Uterus (tissue), 2 donors: ENCODE data around the gene FNIP2.

Experiments
- POLR2A ChIP-seq, 2 donors: fragments of 450-650 bp; IDR thresholded peaks; one replicate each; pipeline ENCODE4 v1.6.1; 2016; ENCODE audit warnings: antibody characterized with exemption in 2 of 2, mild to moderate bottlenecking in 1 of 2, moderate library complexity in 1 of 2
- TF ChIP-seq, protein P1 (sequence below), 4 experiments: fragments of 200-600 bp in 2 of 4; fragments of 450-650 bp in 2 of 4; sonication (generic) in 2 of 4; IDR thresholded peaks; one replicate each; pipeline ENCODE4 v1.5.1; 2016 to 2019; ENCODE audit warnings: antibody characterized with exemption in 4 of 4, mild to moderate bottlenecking in 2 of 4, moderate library complexity in 1 of 4

DNA sequence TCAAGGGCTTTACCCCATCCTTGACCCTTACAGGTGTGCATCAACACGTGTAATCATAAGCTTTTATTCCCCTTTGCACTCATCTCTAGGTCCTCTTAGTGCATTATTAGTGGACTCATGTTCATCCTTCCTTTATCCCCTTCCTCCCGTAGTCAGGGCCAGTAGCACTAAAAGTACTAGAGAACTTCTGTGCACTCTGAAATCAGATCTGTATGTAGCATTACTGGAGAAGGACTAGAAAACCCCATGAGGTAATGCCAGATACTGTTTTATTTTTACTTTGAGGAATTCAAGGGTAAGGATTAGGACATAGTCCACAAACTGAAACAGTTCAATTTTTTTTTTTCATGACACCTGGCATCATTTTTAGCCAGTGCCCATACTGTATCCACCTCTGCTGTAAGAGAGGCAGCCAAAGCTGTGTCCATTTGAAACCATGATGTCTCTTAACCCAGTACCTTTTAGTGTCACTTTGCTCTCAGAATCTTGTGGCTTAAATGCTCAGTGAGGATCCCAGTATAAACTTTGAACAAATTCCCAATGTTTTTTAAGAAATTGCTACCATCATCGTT, 134.7 kb downstream of the FNIP2 start:
- TF ChIP-seq POLR2A (IDR thresholded peaks at IDR 0.05), result no peak
- TF ChIP-seq, protein P1, sequence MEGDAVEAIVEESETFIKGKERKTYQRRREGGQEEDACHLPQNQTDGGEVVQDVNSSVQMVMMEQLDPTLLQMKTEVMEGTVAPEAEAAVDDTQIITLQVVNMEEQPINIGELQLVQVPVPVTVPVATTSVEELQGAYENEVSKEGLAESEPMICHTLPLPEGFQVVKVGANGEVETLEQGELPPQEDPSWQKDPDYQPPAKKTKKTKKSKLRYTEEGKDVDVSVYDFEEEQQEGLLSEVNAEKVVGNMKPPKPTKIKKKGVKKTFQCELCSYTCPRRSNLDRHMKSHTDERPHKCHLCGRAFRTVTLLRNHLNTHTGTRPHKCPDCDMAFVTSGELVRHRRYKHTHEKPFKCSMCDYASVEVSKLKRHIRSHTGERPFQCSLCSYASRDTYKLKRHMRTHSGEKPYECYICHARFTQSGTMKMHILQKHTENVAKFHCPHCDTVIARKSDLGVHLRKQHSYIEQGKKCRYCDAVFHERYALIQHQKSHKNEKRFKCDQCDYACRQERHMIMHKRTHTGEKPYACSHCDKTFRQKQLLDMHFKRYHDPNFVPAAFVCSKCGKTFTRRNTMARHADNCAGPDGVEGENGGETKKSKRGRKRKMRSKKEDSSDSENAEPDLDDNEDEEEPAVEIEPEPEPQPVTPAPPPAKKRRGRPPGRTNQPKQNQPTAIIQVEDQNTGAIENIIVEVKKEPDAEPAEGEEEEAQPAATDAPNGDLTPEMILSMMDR (IDR thresholded peaks at IDR 0.05), result no peak
